HG02642 (cell line): Measurements from ENCODE around the gene CLHC1.
"Not testable (repeated sequence)": the region's sequence is repeated elsewhere in the genome, so short reads cannot be mapped to it uniquely, and the experiment has no call there.

Source experiments
- ATAC-seq: cut with Tn5 transposase; IDR thresholded peaks from one replicate; pipeline ENCODE4 v1.9.1; 2021; ENCODE audit warnings: mild to moderate bottlenecking; ENCODE audit not compliant: unreplicated experiment, poor library complexity

The CLHC1 gene

DNA sequence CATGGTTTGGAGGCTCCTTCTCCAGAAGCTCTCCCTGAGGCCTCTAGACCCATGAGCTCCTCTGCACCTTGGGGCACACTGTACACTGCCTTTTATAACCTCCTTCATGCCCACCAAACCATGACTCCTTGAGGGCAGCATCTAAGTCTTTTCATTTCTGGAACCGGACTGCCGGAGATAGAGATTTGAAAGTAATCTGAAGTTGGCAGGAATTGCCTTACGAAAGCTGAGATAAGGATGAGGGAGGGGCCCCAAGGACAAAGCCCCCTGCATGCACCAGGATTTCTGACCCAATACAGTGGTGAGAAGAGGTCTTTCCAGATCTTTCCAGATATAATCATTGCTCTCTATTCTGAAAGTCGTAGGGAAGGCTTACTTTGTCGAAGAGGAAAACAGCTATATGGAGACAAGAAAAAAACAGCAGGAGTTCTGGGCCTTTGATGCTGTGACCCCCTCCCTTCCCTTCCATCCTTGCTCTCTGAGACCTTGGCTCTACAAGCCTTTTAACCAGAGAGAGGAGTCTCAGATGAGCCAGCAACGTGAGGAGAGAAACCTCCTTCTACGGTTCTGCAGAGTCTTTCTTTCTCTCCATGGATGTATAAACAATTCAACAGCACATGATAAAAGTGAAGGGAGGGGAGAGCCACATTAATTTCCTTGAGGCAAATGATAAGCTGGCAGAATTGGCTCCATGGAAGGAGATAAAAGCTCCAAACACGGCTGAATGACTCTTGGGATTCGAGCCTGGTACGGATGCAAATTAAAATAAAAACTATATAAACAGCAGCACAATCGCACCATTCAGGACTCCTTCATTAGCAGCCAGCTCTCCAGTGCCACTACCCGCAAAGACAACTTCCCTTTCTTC is 93.8 kb downstream of the CLHC1 start:
- ATAC-seq = no peak

DNA sequence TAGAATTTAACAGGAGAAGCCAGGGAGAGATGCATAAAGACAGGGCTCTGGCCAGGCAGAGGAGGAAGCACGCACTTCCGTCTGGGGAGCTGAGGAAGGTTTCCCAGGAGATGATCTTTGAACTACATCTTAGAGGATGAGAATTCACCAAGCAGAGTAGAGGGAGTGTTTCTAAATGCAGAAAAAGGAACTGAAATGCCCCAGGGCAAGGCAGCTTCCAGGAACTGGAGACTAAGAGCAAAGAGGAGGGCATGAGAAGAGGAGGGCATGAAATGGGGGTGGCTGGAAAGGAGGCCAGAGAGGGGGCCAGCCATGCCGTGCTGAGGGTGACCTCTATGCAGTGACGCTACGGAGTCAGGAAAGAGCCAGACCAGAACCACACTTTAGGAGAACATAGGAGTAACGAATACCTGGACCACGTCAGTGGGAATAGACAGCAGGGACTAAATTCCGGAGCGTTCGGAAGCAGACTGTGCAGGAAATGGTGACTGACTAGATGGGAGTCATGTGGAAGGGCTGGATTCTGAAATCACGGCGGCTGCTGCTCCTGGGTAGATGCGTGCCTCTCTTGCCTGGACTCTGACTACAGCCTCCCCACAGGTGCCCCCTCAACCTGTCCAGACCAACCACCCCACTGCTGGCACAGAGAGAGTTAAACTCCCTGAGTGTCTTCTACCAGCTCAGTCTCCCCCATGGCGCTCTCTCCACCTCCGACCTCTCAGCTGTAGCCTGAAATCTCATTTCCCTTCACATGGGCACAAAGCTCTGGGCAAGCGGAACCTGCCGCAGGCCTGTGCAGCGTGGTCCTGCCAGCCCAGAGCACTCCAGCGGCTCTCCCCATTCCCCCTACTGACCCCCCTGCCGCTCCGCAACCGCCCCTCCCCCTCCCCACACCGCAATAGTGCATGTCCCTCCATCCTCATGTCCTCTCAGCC is 94.8 kb downstream of the CLHC1 start:
- ATAC-seq = no peak

DNA sequence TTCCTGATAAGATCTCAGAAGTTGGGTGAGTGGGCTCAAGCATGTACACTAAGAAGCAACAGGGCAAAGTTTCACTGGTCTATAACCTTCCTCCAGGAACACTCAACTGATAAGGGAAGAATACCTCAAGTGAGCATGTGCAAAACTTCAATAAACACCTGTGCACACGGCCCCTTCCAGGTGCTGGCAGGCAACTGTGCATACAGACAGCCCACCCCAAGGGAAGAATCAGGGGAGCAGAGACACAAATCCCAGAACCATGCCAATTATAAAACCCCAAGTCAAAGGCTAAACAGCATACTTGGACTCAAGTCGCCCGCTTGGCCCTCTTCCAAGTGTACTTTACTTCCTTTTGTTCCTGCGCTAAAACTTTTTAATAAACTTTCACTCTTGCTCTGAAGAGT is 96.0 kb downstream of the CLHC1 start:
- ATAC-seq = no peak

DNA sequence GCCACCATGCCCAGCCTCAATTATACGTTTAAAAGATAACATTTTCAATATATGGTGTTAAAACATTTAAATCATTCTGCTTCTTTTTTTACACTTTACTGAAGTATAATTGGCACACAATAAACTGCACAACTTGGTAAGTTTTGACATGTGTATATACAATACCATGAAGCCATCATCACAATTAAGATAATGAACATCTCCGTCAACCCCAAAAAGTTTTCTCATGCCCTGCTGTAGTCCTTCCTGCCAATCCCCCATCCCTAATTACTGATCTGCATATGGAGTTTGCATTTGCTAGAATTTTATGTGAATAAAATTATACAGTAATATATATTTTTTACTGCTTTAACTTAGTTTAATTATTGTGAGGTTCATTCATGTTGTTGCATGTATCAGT is 96.6 kb downstream of the CLHC1 start:
- ATAC-seq = no peak

DNA sequence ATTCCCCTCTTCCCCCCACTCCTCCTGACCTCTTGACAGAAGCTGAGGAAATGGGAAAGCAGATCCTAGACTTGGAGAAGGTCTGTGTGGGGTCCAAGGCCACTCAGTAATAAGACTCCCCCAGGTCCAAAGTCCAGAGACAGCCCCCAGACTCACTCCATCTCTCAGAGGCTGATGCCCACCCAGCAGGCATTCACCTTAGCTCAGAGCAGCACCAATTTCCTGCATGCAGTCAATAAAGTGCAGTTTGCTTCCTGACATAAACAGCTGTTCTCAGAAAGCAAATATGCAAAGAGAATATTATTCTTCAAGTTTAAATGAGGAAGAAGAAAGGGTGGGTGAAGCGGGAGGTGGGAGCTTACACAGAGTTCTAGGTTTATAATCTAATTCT is 97.8 kb downstream of the CLHC1 start:
- peak; percentile 28 for ATAC-seq

DNA sequence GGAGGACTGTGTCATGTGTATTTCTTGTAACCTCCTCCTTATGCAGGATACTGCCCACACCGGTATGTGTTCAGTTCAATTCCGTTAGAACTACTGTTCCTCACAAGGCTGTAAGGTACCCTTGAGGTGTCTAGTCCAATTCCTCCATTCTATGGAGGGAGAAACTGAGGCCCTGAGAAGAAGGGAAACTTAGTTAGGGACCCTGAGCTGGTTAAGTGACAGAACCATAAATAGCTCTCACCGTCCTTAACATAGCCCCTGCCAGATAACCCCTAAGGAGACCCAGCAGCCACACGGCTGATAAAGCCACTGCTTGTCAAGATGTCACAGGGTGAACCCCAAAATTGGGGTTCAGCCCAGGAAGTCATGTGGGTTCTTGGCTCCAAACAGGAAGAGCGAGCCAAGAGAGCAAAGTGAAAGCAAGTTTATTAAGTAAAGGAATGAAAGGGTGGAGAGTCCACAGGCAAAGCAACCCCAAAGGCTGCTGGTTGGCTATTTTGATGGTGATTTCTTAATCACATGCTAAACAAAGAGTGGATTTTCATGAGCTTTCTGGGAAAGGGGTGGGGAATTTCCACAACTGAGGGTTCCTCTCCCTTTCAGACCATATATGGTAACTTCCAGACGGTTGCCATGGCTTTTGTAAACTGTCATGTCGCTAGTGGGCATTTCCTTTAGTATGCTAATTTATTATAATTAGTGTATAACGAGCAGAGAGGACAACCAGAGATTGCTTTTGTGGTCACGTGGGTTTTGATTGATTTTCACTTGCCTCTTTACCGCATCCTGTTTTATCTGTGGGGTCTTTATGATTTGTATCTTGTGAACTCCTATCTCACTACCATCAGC is 98.4 kb downstream of the CLHC1 start:
- peak; percentile 78 for ATAC-seq

DNA sequence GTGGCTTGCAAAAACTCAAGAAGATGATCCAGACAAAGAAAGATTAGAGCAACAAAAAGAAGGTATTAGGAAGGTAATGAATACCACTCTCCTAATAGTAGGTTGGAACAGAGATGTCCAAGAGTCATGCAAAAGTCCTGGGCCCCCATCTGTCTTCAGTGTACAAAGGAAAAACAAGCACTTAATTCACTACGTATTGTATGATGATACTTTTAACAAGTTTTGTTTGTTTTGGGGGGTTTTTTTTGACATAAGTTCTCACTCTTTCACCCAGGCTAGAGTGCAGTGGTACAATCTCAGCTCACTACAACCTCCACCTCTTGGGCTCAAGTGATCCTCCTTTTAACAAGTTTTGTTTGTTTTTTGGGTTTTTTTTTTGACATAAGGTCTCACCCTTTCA is 101.2 kb downstream of the CLHC1 start:
- no peak for ATAC-seq

DNA sequence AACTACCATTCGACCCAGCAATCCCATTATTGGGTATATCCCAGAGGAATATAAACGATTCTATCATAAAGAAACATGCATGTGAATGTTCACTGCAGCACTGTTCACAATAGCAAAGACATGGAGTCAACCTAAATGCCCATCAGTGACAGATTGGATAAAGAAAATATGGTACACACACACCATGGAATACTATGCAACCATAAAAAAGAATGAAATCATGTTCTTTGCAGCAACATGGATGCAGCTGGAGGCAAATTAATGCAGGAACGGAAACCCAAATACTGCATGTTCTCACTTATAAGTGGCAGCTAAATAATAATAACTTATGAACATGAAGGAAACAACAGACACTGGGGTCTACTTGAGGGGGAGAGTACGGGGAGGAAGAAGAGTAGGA is 105.5 kb downstream of the CLHC1 start:
- not testable (repeated sequence) for ATAC-seq
